Progenitor cell of endocrine pancreas (in vitro differentiated cells): ENCODE data around the gene MDP1. TPM values are rescaled to one million over a fixed set of nuclear protein-coding genes. Genes with fewer than 3 reads are reported as not detected.

Experiments
- DNase-seq: peaks from one replicate; pipeline ENCODE4 v3.0.0; 2021; ENCODE audit warnings: low spot score; ENCODE audit not compliant: unreplicated experiment
- H3K27ac Mint-ChIP-seq: 2 replicates; pipeline ENCODE4 v1.8.0; 2021; ENCODE audit warnings: mild to moderate bottlenecking, moderate library complexity, mixed read lengths
- H3K27me3 Mint-ChIP-seq: 2 replicates; pipeline ENCODE4 v1.8.0; 2021; ENCODE audit warnings: mixed read lengths
- H3K36me3 Mint-ChIP-seq: 2 replicates; pipeline ENCODE4 v1.8.0; 2022; ENCODE audit warnings: mixed read lengths; ENCODE audit not compliant: insufficient read depth
- H3K4me1 Mint-ChIP-seq: 2 replicates; pipeline ENCODE4 v1.8.0; 2021; ENCODE audit warnings: low read depth, mixed read lengths
- H3K4me3 Mint-ChIP-seq: 2 replicates; pipeline ENCODE4 v1.8.0; 2021; ENCODE audit warnings: low read depth, mild to moderate bottlenecking, moderate library complexity, mixed read lengths
- H3K9me3 Mint-ChIP-seq: 2 replicates; pipeline ENCODE4 v1.8.0; 2021; ENCODE audit warnings: low read depth, mixed read lengths
- total RNA-seq: library from RNA; stranded (reverse); gene quantifications from 2 replicates; pipeline ENCODE4 v1.2.1, GENCODE V29; 2021
- TF ChIP-seq, protein P1 (sequence below): fragments of 200-600 bp; sonication (generic); IDR thresholded peaks from one replicate; pipeline ENCODE4 v1.5.0; 2021; ENCODE audit warnings: antibody characterized with exemption, mild to moderate bottlenecking; ENCODE audit not compliant: unreplicated experiment

Gene MDP1
- total RNA-seq, 1 donor from 2014 or later: 15.2 TPM

DNA sequence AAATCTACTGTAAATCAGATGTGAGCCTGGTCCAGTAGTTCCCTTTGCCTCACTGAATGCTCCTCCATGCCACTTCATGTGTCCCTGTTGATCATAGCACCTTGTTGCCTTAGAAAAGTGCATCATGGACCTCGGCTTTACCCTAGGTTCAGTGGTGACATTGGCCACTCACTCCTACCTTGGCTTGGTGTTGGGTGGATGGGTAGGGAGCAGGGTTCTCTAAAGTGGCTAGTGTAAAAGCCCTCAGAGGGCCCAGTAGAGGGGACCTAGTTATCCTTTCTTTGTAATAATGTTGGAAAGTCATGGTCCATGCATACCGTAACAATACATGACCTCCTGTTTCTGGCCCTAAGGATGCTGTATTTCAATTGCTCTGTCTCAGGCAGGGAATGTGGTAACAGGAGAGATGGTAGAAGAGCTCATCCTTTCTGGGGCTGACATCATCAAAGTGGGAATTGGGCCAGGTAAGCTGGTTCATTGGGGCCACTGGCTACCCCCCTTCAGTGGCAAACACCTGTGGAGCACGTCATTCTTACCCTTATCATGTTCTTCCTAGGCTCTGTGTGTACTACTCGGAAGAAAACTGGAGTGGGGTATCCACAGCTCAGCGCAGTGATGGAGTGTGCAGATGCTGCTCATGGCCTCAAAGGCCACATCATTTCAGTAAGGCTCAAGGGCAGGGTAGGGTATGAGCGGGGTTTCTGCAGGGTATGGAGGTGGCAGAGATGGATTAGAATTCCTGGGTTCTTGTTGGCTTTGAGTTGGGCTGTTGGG, 21.0 kb upstream of the MDP1 start:
- DNase-seq: no peak
- no peak overlapping the region for H3K4me3 Mint-ChIP-seq
- H3K27ac Mint-ChIP-seq: no peak overlapping the region
- peaks cover 24% of the 10 kb centered on the region for H3K36me3 Mint-ChIP-seq
- H3K27me3 Mint-ChIP-seq: no peaks in the 10 kb centered on the region
- H3K4me1 Mint-ChIP-seq: peaks cover 12% of the 10 kb centered on the region
- no peaks in the 10 kb centered on the region for H3K9me3 Mint-ChIP-seq
- TF ChIP-seq, protein P1, sequence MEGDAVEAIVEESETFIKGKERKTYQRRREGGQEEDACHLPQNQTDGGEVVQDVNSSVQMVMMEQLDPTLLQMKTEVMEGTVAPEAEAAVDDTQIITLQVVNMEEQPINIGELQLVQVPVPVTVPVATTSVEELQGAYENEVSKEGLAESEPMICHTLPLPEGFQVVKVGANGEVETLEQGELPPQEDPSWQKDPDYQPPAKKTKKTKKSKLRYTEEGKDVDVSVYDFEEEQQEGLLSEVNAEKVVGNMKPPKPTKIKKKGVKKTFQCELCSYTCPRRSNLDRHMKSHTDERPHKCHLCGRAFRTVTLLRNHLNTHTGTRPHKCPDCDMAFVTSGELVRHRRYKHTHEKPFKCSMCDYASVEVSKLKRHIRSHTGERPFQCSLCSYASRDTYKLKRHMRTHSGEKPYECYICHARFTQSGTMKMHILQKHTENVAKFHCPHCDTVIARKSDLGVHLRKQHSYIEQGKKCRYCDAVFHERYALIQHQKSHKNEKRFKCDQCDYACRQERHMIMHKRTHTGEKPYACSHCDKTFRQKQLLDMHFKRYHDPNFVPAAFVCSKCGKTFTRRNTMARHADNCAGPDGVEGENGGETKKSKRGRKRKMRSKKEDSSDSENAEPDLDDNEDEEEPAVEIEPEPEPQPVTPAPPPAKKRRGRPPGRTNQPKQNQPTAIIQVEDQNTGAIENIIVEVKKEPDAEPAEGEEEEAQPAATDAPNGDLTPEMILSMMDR: no peak

DNA sequence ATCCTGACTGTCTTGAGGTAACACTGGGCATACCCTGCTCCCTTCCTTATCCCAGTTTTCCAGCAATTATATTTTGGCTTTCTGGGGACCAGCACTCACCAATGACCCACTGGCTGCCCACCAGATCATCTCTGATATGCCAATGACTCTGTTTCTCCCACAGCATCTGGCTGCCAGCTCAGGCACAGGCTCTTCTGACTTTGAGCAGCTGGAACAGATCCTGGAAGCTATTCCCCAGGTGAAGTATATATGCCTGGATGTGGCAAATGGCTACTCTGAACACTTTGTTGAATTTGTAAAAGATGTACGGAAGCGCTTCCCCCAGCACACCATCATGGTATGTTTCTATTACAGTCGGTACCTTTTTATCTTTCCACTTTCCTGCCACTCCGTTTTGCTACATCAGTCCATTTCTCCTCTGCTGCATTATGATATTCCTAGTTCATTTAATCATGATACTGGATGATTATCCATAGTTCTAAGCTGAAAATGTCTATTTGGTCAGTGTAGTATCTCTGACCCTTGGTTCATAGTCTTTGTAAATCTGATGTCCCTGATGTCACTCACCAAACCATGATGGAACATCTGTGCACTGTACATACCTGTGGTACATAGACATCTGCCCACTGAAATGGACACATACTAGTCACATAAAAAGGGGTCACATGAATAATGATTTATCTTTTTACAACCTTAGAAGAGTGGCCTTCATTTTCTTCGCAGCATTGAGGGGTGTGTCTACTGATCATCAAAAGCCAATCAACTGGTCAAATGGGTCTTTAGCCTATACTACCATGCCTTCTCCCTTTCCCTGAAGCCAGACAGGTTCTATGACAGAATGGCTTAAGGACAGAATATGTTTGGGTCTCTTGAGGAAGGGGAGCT, 20.2 kb upstream of the MDP1 start:
- H3K4me3 Mint-ChIP-seq: no peak overlapping the region
- DNase-seq: no peak
- peak overlapping the region; percentile 9 for H3K27ac Mint-ChIP-seq
- TF ChIP-seq, protein P1: no peak
- H3K9me3 Mint-ChIP-seq: no peaks in the 10 kb centered on the region
- H3K4me1 Mint-ChIP-seq: peaks cover 17% of the 10 kb centered on the region
- peaks cover 24% of the 10 kb centered on the region for H3K36me3 Mint-ChIP-seq
- no peaks in the 10 kb centered on the region for H3K27me3 Mint-ChIP-seq

DNA sequence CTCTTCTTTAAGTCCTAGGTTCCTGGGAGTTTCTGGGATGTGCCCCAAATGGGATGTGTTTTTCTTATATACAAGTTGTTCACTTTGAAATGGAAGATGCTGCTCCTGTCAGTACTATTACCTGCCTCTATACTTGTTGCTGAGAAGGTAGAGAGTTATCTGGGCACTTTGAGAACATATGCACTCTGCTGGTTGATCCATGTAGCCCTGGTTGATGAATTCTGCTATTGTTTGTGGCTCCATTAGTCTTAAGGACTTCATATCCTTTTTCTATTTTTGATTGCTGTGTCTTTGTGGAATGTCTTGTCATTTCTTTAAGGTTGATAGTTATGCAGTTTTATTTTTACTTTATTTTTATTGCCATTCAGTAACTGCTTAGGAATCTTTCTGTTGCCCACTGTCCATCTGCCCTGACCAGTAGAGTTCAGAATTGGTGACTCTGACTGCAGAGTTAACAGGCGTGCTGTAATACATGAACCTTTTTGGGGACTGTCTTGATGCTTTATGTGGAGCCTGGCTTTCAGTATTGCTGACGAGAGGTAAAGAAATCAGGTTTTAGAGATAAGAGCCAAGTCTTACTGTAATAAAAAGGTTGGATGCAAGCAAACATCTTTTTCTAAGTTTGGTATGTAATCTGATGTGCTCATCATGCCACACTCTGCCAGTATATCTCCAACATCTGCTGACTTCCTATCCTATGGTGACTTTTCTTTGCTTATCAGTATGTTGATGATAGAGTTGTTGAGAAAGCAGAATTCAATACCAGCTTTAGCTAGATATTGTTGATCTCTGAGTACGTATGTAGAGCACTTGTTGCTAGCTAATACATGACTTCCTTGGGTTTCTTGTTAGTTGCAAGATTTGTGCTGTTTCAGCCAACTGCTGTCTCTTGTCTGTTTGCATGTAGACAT, 18.5 kb upstream of the MDP1 start:
- Mint-ChIP-seq H3K27ac (no peak overlapping the region), H3K4me1 (peaks cover 17% of the 10 kb centered on the region), H3K27me3 (no peaks in the 10 kb centered on the region), H3K4me3 (peak overlapping the region; percentile 98), H3K9me3 (no peaks in the 10 kb centered on the region), H3K36me3 (peaks cover 21% of the 10 kb centered on the region)
- DNase-seq: no peak
- TF ChIP-seq, protein P1: no peak

DNA sequence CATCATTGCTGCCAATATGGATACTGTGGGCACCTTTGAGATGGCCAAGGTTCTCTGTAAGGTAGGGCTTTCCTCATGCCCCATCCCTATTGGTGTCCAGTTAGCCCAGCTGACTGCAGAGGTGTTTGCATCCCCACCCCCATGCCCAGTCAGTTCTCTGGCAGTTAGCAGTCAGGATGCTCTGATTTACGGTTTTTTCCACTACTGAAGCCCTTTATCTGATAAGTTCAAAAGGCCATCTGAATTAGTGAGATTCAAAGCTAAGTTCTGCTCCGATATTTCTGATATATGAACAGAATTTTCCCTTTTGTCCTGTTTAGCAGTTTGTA, 17.6 kb upstream of the MDP1 start:
- DNase-seq: no peak
- Mint-ChIP-seq H3K9me3 (no peaks in the 10 kb centered on the region), H3K4me3 (peak overlapping the region; percentile 98), H3K27me3 (no peaks in the 10 kb centered on the region), H3K4me1 (peaks cover 17% of the 10 kb centered on the region), H3K36me3 (peaks cover 20% of the 10 kb centered on the region), H3K27ac (peak overlapping the region; percentile 97)
- TF ChIP-seq, protein P1: no peak
